K562 (cell line): Measurements from ENCODE around the gene ARSA. TPM values are rescaled to one million over a fixed set of nuclear protein-coding genes. Genes with fewer than 3 reads are reported as not detected.

Experiments
- ATAC-seq: fragments of 200-7000 bp; cut with Tn5 transposase; 3 replicates; pipeline ENCODE4 v1.9.1; 2020; ENCODE audit warnings: moderate library complexity
- BruUV-seq: library from RNA; stranded (reverse); fragments of 400-500 nt; replicated peaks from 2 replicates; lab custom pipeline; 2021; lab: Mats Ljungman, UMichigan
- CTCF ChIA-PET: fragments of 300-600 bp; formaldehyde crosslinking; extraction: SDS; loops from one replicate; lab custom pipeline; 2021; ENCODE audit warnings: low intra/inter-chr PET ratio; lab: Yijun Ruan, JAX
- POLR2A ChIA-PET: fragments of 300-600, 350-650 bp; sonication (Branson Sonifier 250); formaldehyde crosslinking; extraction: SDS; loops from one replicate; lab custom pipeline; 2021; ENCODE audit warnings: antibody characterized with exemption, inconsistent platforms; lab: Yijun Ruan, JAX
- DNase-seq, 4 experiments: peaks; one replicate each; pipeline versions ENCODE4 v3.0.0 to v3.0.0-alpha.2; 2011 to 2018; ENCODE audit warnings: low spot score in 3 of 4, mixed read lengths in 3 of 4; ENCODE audit errors: extremely low read depth in 1 of 4
- FAIRE-seq: peaks from 2 replicates; lab custom pipeline; 2011; peaks lifted over from hg19 to GRCh38; lab: Jason Lieb, UNC
- H2AFZ ChIP-seq: 2 replicates; pipeline ENCODE4 v1.6.0; 2011; ENCODE audit warnings: low read depth, low read length, control low read depth, inconsistent platforms
- H3K27ac ChIP-seq: fragments of 200-600 bp; 3 replicates; pipeline ENCODE4 v1.8.0; 2011; ENCODE audit warnings: low read depth, mild to moderate bottlenecking, control low read depth, inconsistent platforms, low read length, moderate library complexity, mixed read lengths; ENCODE audit errors: extremely low read depth
- H3K27me3 ChIP-seq, 2 experiments: fragments of 300-600 bp in 1 of 2; 2 replicates in 1 of 2; 3 replicates in 1 of 2; pipeline versions ENCODE4 v1.6.0 to v1.8.0; 2011; ENCODE audit warnings: inconsistent platforms in 2 of 2, low read length in 2 of 2, mild to moderate bottlenecking in 1 of 2, mixed read lengths in 1 of 2, moderate library complexity in 1 of 2; ENCODE audit not compliant: control insufficient read depth in 2 of 2, insufficient read depth in 2 of 2
- H3K36me3 ChIP-seq: fragments of 300-600 bp; 3 replicates; pipeline ENCODE4 v1.8.0; 2011; ENCODE audit warnings: mild to moderate bottlenecking, low read length, inconsistent platforms; ENCODE audit not compliant: control insufficient read depth, insufficient read depth
- H3K4me1 ChIP-seq, 2 experiments: fragments of 200-600 bp in 1 of 2; replicated peaks in 1 of 2; 2 replicates in 1 of 2; 3 replicates in 1 of 2; pipeline versions ENCODE4 v1.5.1 to v1.8.0; 2011; ENCODE audit warnings: inconsistent platforms in 2 of 2, low read length in 2 of 2, mild to moderate bottlenecking in 1 of 2, mixed read lengths in 1 of 2, moderate library complexity in 1 of 2; ENCODE audit not compliant: control insufficient read depth in 2 of 2, insufficient read depth in 2 of 2
- H3K4me2 ChIP-seq: 2 replicates; pipeline ENCODE4 v1.6.1; 2011; ENCODE audit warnings: low read length, control low read depth, inconsistent platforms, mixed read lengths; ENCODE audit not compliant: insufficient read depth
- H3K4me3 ChIP-seq: fragments of 200-600 bp; sonication (generic), shearing (Covaris generic); 2 replicates; pipeline ENCODE4 v1.5.1; 2016; ENCODE audit warnings: control low read depth, inconsistent platforms
- H3K79me2 ChIP-seq: fragments of 200-600 bp; 3 replicates; pipeline ENCODE4 v1.8.0; 2011; ENCODE audit warnings: low read length, inconsistent platforms; ENCODE audit not compliant: control insufficient read depth, insufficient read depth
- H3K9ac ChIP-seq, 2 experiments: 2 replicates each; pipeline versions ENCODE4 v1.6.0 to v1.6.1; 2011; ENCODE audit warnings: low read depth in 2 of 2, low read length in 2 of 2, control low read depth in 1 of 2, inconsistent platforms in 1 of 2, mild to moderate bottlenecking in 1 of 2, mixed read lengths in 1 of 2; ENCODE audit not compliant: insufficient read depth in 1 of 2
- H3K9me1 ChIP-seq: one replicate; pipeline ENCODE4 v1.6.0; 2011; ENCODE audit warnings: inconsistent platforms, mild to moderate bottlenecking, low read length, moderate library complexity; ENCODE audit not compliant: control insufficient read depth, insufficient read depth
- H3K9me3 ChIP-seq: replicated peaks from 2 replicates; pipeline ENCODE4 v1.5.1; 2011; ENCODE audit warnings: low read depth, low read length, inconsistent platforms; ENCODE audit not compliant: control insufficient read depth, insufficient read depth
- H4K20me1 ChIP-seq: replicated peaks from 2 replicates; pipeline ENCODE4 v1.6.1; 2011; ENCODE audit warnings: low read length, inconsistent platforms, mixed read lengths; ENCODE audit not compliant: control insufficient read depth, insufficient read depth
- SMAD2 ChIP-seq: fragments of 150-350 bp; IDR thresholded peaks from 2 replicates; pipeline ENCODE4 v1.6.1; 2014; ENCODE audit warnings: low read depth, mild to moderate bottlenecking, low read length
- SMARCE1 ChIP-seq: fragments of 450-650 bp; IDR thresholded peaks from 2 replicates; pipeline ENCODE4 v1.7.1; 2016; ENCODE audit warnings: mild to moderate bottlenecking
- ZNF76 ChIP-seq: fragments of 250-450 bp; sonication (Bioruptor Pico); IDR thresholded peaks from 2 replicates; pipeline ENCODE4 v1.4.0; 2020; ENCODE audit warnings: mild to moderate bottlenecking, moderate library complexity, borderline replicate concordance
- WGBS: fragments of 100-300 bp; shearing (Covaris generic); methylation state at CpG from one replicate; pipeline ENCODE4 v1.1.6; 2016; ENCODE audit warnings: low coverage, mixed read lengths; ENCODE audit not compliant: insufficient coverage; ENCODE audit errors: missing lambda C conversion rate; 5-methylcytosine and 5-hydroxymethylcytosine counted together
- in situ Hi-C: fragments of 300-500 bp; cut with MboI; formaldehyde crosslinking; loops from 4 replicates; pipeline ENCODE4 v1.15.0; 2018; ENCODE audit warnings: inconsistent platforms, mixed read lengths
- intact Hi-C: fragments of 100-400 bp; cut with micrococcal nuclease; formaldehyde crosslinking; loops from 2 replicates; pipeline ENCODE4 v1.14.2; 2022
- polyA plus RNA-seq, 8 experiments: library from polyadenylated mRNA; depleted of rRNA in 4 of 8; stranded (reverse) in 5 of 8; unstranded in 3 of 8; fragments of >200 nt; fragmentation: Nextera tagmentation in 2 of 8; fragmentation: Illumina TruSeq in 1 of 8; extraction: Ambion mirVana in 2 of 8; extraction: Trizol in 1 of 8; gene quantifications; 2 replicates each; pipeline versions ENCODE4 v1.2.1 to v1.2.3, GENCODE V29; 2011 to 2014; ENCODE audit warnings: inconsistent platforms in 1 of 8, missing spikeins in 1 of 8
- total RNA-seq, 7 experiments: library from RNA; depleted of rRNA in 6 of 7; stranded (reverse); fragments of >200 nt in 6 of 7; fragmentation: Illumina TruSeq in 2 of 7; extraction: Trizol in 2 of 7; gene quantifications; 2 replicates each; pipeline versions ENCODE4 v1.2.1 to v1.2.3, GENCODE V29; 2011 to 2021; ENCODE audit warnings: low replicate concordance in 1 of 7
- TF ChIP-seq, protein P1 (sequence below): sonication (generic); formaldehyde crosslinking; IDR thresholded peaks from 2 replicates; pipeline ENCODE4 v1.8.0; 2023; ENCODE audit warnings: mild to moderate bottlenecking, missing genetic modification reagents
- TF ChIP-seq, protein P2 (sequence below), 3 experiments: fragments of 200-800 bp in 1 of 3; fragments of 250-450 bp in 1 of 3; fragments of 450-650 bp in 1 of 3; sonication (Bioruptor Pico) in 1 of 3; sonication (Bioruptor generic) in 1 of 3; formaldehyde crosslinking in 1 of 3; IDR thresholded peaks; 2 replicates each; pipeline versions ENCODE4 v1.6.1 to v1.8.0; 2016 to 2022; ENCODE audit warnings: mild to moderate bottlenecking in 2 of 3, missing genetic modification characterization in 2 of 3, missing compliant biosample characterization in 1 of 3, moderate library complexity in 1 of 3
- TF ChIP-seq, protein P3 (sequence below): fragments of 200-800 bp; sonication (Bioruptor generic); IDR thresholded peaks from 2 replicates; pipeline ENCODE4 v1.6.1; 2016; ENCODE audit warnings: missing genetic modification characterization, missing compliant biosample characterization

Gene ARSA
- total and polyA plus RNA-seq, 9 of the 15 experiments (the other 6 are each of a cell fraction or from before 2014, with no cell fraction given): 0.32 to 10.9 (median 1.8) TPM; not detected in 1

DNA sequence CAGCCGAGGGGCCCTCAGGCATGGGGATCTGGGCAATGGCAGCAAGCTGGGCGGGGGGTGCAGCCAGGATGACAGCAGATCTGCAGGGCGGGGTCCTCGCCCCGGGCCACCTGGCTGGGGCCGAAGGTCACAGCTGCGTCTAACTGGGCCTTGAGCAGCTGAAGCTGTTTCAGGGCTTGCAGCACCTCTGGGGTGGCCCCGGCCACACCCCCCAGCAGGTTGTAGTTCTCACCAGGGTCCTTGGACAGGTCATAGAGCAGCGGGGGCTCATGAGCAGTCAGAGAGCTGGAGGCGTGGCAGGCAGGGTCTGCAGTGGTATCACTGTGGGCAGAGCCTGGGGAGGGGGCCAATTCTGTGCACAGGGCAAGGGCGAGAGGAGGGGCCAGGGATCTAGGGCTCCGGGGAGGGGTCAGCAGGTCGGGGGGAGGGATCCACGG, 2.8 kb downstream of the ARSA start:
- Histone ChIP-seq H3K79me2 (no peaks in the 10 kb centered on the region; the same call in 2 of the 3 replicates), H3K9me1 (no peaks in the 10 kb centered on the region), H3K9ac (no peak overlapping the region), H3K4me1 (peaks cover 17 to 43% of the 10 kb centered on the region in 2 experiments; a peak in 4 of 5 replicates), H2AFZ (no peak overlapping the region), H3K4me3 (no peak overlapping the region), H3K9me3 (no peaks in the 10 kb centered on the region), H3K27me3 (no peaks in the 10 kb centered on the region), H4K20me1 (no peaks in the 10 kb centered on the region), H3K4me2 (no peak overlapping the region), H3K27ac (no peak overlapping the region), H3K36me3 (no peaks in the 10 kb centered on the region)
- CTCF ChIA-PET: no interaction called here
- TF ChIP-seq ZNF76 (CRISPR knock-in tag): no peak
- TF ChIP-seq, protein P1, sequence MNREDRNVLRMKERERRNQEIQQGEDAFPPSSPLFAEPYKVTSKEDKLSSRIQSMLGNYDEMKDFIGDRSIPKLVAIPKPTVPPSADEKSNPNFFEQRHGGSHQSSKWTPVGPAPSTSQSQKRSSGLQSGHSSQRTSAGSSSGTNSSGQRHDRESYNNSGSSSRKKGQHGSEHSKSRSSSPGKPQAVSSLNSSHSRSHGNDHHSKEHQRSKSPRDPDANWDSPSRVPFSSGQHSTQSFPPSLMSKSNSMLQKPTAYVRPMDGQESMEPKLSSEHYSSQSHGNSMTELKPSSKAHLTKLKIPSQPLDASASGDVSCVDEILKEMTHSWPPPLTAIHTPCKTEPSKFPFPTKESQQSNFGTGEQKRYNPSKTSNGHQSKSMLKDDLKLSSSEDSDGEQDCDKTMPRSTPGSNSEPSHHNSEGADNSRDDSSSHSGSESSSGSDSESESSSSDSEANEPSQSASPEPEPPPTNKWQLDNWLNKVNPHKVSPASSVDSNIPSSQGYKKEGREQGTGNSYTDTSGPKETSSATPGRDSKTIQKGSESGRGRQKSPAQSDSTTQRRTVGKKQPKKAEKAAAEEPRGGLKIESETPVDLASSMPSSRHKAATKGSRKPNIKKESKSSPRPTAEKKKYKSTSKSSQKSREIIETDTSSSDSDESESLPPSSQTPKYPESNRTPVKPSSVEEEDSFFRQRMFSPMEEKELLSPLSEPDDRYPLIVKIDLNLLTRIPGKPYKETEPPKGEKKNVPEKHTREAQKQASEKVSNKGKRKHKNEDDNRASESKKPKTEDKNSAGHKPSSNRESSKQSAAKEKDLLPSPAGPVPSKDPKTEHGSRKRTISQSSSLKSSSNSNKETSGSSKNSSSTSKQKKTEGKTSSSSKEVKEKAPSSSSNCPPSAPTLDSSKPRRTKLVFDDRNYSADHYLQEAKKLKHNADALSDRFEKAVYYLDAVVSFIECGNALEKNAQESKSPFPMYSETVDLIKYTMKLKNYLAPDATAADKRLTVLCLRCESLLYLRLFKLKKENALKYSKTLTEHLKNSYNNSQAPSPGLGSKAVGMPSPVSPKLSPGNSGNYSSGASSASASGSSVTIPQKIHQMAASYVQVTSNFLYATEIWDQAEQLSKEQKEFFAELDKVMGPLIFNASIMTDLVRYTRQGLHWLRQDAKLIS (CRISPR knock-in tag): no peak
- TF ChIP-seq, protein P2, sequence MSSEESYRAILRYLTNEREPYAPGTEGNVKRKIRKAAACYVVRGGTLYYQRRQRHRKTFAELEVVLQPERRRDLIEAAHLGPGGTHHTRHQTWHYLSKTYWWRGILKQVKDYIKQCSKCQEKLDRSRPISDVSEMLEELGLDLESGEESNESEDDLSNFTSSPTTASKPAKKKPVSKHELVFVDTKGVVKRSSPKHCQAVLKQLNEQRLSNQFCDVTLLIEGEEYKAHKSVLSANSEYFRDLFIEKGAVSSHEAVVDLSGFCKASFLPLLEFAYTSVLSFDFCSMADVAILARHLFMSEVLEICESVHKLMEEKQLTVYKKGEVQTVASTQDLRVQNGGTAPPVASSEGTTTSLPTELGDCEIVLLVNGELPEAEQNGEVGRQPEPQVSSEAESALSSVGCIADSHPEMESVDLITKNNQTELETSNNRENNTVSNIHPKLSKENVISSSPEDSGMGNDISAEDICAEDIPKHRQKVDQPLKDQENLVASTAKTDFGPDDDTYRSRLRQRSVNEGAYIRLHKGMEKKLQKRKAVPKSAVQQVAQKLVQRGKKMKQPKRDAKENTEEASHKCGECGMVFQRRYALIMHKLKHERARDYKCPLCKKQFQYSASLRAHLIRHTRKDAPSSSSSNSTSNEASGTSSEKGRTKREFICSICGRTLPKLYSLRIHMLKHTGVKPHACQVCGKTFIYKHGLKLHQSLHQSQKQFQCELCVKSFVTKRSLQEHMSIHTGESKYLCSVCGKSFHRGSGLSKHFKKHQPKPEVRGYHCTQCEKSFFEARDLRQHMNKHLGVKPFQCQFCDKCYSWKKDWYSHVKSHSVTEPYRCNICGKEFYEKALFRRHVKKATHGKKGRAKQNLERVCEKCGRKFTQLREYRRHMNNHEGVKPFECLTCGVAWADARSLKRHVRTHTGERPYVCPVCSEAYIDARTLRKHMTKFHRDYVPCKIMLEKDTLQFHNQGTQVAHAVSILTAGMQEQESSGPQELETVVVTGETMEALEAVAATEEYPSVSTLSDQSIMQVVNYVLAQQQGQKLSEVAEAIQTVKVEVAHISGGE (CRISPR knock-in tag; IDR thresholded peaks at IDR 0.05): no peak
- TF ChIP-seq SMAD2: no peak
- no peak for TF ChIP-seq SMARCE1
- TF ChIP-seq, protein P3, sequence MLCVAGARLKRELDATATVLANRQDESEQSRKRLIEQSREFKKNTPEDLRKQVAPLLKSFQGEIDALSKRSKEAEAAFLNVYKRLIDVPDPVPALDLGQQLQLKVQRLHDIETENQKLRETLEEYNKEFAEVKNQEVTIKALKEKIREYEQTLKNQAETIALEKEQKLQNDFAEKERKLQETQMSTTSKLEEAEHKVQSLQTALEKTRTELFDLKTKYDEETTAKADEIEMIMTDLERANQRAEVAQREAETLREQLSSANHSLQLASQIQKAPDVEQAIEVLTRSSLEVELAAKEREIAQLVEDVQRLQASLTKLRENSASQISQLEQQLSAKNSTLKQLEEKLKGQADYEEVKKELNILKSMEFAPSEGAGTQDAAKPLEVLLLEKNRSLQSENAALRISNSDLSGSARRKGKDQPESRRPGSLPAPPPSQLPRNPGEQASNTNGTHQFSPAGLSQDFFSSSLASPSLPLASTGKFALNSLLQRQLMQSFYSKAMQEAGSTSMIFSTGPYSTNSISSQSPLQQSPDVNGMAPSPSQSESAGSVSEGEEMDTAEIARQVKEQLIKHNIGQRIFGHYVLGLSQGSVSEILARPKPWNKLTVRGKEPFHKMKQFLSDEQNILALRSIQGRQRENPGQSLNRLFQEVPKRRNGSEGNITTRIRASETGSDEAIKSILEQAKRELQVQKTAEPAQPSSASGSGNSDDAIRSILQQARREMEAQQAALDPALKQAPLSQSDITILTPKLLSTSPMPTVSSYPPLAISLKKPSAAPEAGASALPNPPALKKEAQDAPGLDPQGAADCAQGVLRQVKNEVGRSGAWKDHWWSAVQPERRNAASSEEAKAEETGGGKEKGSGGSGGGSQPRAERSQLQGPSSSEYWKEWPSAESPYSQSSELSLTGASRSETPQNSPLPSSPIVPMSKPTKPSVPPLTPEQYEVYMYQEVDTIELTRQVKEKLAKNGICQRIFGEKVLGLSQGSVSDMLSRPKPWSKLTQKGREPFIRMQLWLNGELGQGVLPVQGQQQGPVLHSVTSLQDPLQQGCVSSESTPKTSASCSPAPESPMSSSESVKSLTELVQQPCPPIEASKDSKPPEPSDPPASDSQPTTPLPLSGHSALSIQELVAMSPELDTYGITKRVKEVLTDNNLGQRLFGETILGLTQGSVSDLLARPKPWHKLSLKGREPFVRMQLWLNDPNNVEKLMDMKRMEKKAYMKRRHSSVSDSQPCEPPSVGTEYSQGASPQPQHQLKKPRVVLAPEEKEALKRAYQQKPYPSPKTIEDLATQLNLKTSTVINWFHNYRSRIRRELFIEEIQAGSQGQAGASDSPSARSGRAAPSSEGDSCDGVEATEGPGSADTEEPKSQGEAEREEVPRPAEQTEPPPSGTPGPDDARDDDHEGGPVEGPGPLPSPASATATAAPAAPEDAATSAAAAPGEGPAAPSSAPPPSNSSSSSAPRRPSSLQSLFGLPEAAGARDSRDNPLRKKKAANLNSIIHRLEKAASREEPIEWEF (CRISPR knock-in tag): no peak
- intact Hi-C loops (no loop called here), in situ Hi-C loops (no loop called here)
- POLR2A ChIA-PET: no interaction called here
- no peak for DNase-seq
- no TSS peak for BruUV-seq
- FAIRE-seq: no peak
- WGBS: 87% methylated on average over 4 of the region's 14 CpGs
- no peak for ATAC-seq
